ENCODE data around the gene ZNF423. TPM values are rescaled to one million over a fixed set of nuclear protein-coding genes. Genes with fewer than 3 reads are reported as not detected.

Gene ZNF423
- polyA plus RNA-seq, 1 of the 3 experiments (the other 2 are of a cell fraction) = 1.2 TPM

DNA sequence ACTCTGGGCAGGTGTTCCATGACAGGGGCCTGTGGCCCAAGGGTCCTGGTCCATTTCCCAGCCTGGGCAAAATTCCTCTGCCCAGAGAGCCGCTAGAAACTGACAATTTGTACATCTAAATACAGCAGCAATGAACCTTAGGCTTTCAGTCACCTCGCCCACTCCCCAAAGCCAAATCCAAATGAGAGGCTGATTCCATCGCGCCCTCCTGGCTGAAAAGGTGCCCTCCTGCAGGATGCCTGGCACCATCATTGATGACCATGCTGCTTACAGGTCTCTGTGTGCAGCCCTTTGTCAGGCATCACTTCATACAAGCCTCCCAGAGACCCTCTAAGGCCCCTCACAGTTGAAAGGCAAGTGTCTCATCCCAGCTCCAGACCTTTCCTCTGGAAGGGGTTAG is 367.6 kb downstream of the ZNF423 start:
- TF ChIP-seq USF2 (IDR thresholded peaks at IDR 0.05; ENCODE audit: borderline replicate concordance, low read depth, low read length) = no peak
- TF ChIP-seq, protein P1, sequence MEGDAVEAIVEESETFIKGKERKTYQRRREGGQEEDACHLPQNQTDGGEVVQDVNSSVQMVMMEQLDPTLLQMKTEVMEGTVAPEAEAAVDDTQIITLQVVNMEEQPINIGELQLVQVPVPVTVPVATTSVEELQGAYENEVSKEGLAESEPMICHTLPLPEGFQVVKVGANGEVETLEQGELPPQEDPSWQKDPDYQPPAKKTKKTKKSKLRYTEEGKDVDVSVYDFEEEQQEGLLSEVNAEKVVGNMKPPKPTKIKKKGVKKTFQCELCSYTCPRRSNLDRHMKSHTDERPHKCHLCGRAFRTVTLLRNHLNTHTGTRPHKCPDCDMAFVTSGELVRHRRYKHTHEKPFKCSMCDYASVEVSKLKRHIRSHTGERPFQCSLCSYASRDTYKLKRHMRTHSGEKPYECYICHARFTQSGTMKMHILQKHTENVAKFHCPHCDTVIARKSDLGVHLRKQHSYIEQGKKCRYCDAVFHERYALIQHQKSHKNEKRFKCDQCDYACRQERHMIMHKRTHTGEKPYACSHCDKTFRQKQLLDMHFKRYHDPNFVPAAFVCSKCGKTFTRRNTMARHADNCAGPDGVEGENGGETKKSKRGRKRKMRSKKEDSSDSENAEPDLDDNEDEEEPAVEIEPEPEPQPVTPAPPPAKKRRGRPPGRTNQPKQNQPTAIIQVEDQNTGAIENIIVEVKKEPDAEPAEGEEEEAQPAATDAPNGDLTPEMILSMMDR (IDR thresholded peaks at IDR 0.05) = no peak
- no peak for TF ChIP-seq RXRA (IDR thresholded peaks at IDR 0.05; ENCODE audit: borderline replicate concordance, low read depth)
- no peak for TF ChIP-seq ELF1 (IDR thresholded peaks at IDR 0.05)
- no peak for TF ChIP-seq EZH2phosphoT487 (IDR thresholded peaks at IDR 0.05; ENCODE audit: borderline replicate concordance, low read depth)
- no peak for TF ChIP-seq NFIC (IDR thresholded peaks at IDR 0.05; ENCODE audit: borderline replicate concordance)
- no peak for TF ChIP-seq ZBTB33 (IDR thresholded peaks at IDR 0.05; ENCODE audit: borderline replicate concordance, low read depth)
- TF ChIP-seq YY1 (IDR thresholded peaks at IDR 0.05; ENCODE audit: low read depth) = no peak
- TF ChIP-seq SMC3 (IDR thresholded peaks at IDR 0.05; ENCODE audit: low read depth, low read length) = no peak
- no peak for TF ChIP-seq TAF1 (IDR thresholded peaks at IDR 0.05; ENCODE audit: borderline replicate concordance, low read depth, low read length)
- TF ChIP-seq EP300 (IDR thresholded peaks at IDR 0.05; ENCODE audit: borderline replicate concordance in 1 of 2, low read depth in 1 of 2, low read length in 1 of 2) = no peak
- TF ChIP-seq, protein P2, sequence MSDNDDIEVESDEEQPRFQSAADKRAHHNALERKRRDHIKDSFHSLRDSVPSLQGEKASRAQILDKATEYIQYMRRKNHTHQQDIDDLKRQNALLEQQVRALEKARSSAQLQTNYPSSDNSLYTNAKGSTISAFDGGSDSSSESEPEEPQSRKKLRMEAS (IDR thresholded peaks at IDR 0.05; ENCODE audit: low read depth) = no peak
- no peak for TF ChIP-seq FOXM1 (IDR thresholded peaks at IDR 0.05; ENCODE audit: low read depth)
- ChIA-PET POLR2A (interaction anchor here (0.6 kb wide), 1 partner anchor 62 kb away, joined by 5 read pairs; no protein-coding TSS in a partner anchor), CTCF (no interaction called here)
- Histone ChIP-seq H3K9me2 (no peaks in the 10 kb centered on the region), H3K4me3 (ENCODE audit: low read depth in 2 of 2, low read length in 1 of 2) (no peak overlapping the region), H3K4me2 (no peak overlapping the region), H3K36me3 (replicated peaks in 1 of 2; ENCODE audit: control insufficient read depth in 1 of 2, insufficient read depth in 2 of 2, low read length in 1 of 2) (no peaks in the 10 kb centered on the region), H3K27me3 (ENCODE audit: insufficient read depth) (no peaks in the 10 kb centered on the region), H4K20me1 (ENCODE audit: insufficient read depth) (no peaks in the 10 kb centered on the region), H3K9me3 (no peaks in the 10 kb centered on the region), H3F3A (replicated peaks; ENCODE audit: insufficient read depth) (no peaks in the 10 kb centered on the region), H3K79me2 (ENCODE audit: insufficient read depth) (no peaks in the 10 kb centered on the region), H3K9ac (no peak overlapping the region), H2AFZ (ENCODE audit: low read depth) (no peak overlapping the region), H3K27ac (ENCODE audit: low read depth in 2 of 2, low read length in 1 of 2) (no peak overlapping the region; a peak in 1 of 4 replicates), H3K4me1 (ENCODE audit: control insufficient read depth in 1 of 2, insufficient read depth in 2 of 2, low read depth in 1 of 2, low read length in 1 of 2) (peaks cover 0 to 10% of the 10 kb centered on the region in 2 experiments; a peak in 1 of 4 replicates)
- WGBS (ENCODE audit: low lambda C conversion rate) = 50% methylated on average over 4 of the region's 4 CpGs
- DNase-seq = no peak
